Gastrocnemius medialis (tissue), 4 donors: ENCODE data around the gene CHST11. TPM values are rescaled to one million over a fixed set of nuclear protein-coding genes. Genes with fewer than 3 reads are reported as not detected.

Experiments
- ATAC-seq, 2 donors: fragments of 150-250 bp; one replicate each; pipeline ENCODE4 v1.9.1; 2016
- DNase-seq, 2 donors: peaks; one replicate each; pipeline ENCODE4 v3.0.0-alpha.2; 2019
- H3K27ac ChIP-seq, 4 donors: fragments of 200-600 bp; sonication (generic); 1 replicate in 1 of 4; 2 replicates in 3 of 4; pipeline ENCODE4 v1.5.1; 2016 to 2018; ENCODE audit warnings: mild to moderate bottlenecking in 2 of 4, moderate library complexity in 1 of 4
- H3K27me3 ChIP-seq, 3 donors: fragments of 200-600 bp; sonication (generic) in 2 of 3; 1 replicate in 1 of 3; 2 replicates in 2 of 3; pipeline versions ENCODE4 v1.5.1 to v1.6.0; 2016 to 2019; ENCODE audit warnings: mild to moderate bottlenecking in 1 of 3, moderate library complexity in 1 of 3
- H3K36me3 ChIP-seq, 2 donors: fragments of 200-600 bp; sonication (generic) in 1 of 2; one replicate each; pipeline ENCODE4 v1.5.1; 2017 to 2018
- H3K4me1 ChIP-seq, 2 donors: fragments of 200-600 bp; sonication (generic) in 1 of 2; one replicate each; pipeline ENCODE4 v1.5.1; 2016 to 2017; ENCODE audit warnings: mild to moderate bottlenecking in 2 of 2
- H3K4me3 ChIP-seq, 4 donors: fragments of 200-600 bp; sonication (generic) in 3 of 4; 1 replicate in 1 of 4; 2 replicates in 3 of 4; pipeline ENCODE4 v1.5.1; 2016 to 2019; ENCODE audit warnings: mild to moderate bottlenecking in 2 of 4
- H3K9me3 ChIP-seq, 3 donors: fragments of 200-600 bp; sonication (generic) in 2 of 3; 1 replicate in 1 of 3; 2 replicates in 2 of 3; pipeline ENCODE4 v1.5.1; 2016 to 2019
- POLR2A ChIP-seq, 2 donors: fragments of 450-650 bp; IDR thresholded peaks; one replicate each; pipeline ENCODE4 v1.6.1; 2017; ENCODE audit warnings: antibody characterized with exemption in 2 of 2, mild to moderate bottlenecking in 2 of 2, moderate library complexity in 2 of 2
- in situ Hi-C, 4 donors: fragments of 200-750 bp; cut with MboI; loops; one replicate each; pipeline versions ENCODE4 v1.15.0 to v1.8.0; 2017; ENCODE audit warnings: low sequenced_read_pairs in 4 of 4
- intact Hi-C: fragments of 100-400 bp; cut with DNase I; formaldehyde crosslinking; loops from one replicate; pipeline ENCODE4 v1.15.1; 2023; ENCODE audit warnings: low total_unique reads
- total RNA-seq, 4 donors: library from RNA; depleted of rRNA; stranded (reverse); fragments of >200 nt; gene quantifications; one replicate each; pipeline versions ENCODE4 v1.1.0 to v1.2.3, GENCODE V29; 2016
- TF ChIP-seq, protein P1 (sequence below), 5 experiments: fragments of 450-650 bp in 3 of 5; fragments of 200-600 bp in 2 of 5; sonication (generic) in 2 of 5; IDR thresholded peaks in 4 of 5; conservative IDR thresholded peaks in 1 of 5; 1 replicate in 4 of 5; 2 replicates in 1 of 5; pipeline ENCODE4 v1.5.1; 2016 to 2019; ENCODE audit warnings: antibody characterized with exemption in 5 of 5, mild to moderate bottlenecking in 3 of 5, moderate library complexity in 3 of 5

CHST11 gene
- total RNA-seq, 4 donors from 2014 or later: 0.17 to 2.1 (median 1.4) TPM

DNA sequence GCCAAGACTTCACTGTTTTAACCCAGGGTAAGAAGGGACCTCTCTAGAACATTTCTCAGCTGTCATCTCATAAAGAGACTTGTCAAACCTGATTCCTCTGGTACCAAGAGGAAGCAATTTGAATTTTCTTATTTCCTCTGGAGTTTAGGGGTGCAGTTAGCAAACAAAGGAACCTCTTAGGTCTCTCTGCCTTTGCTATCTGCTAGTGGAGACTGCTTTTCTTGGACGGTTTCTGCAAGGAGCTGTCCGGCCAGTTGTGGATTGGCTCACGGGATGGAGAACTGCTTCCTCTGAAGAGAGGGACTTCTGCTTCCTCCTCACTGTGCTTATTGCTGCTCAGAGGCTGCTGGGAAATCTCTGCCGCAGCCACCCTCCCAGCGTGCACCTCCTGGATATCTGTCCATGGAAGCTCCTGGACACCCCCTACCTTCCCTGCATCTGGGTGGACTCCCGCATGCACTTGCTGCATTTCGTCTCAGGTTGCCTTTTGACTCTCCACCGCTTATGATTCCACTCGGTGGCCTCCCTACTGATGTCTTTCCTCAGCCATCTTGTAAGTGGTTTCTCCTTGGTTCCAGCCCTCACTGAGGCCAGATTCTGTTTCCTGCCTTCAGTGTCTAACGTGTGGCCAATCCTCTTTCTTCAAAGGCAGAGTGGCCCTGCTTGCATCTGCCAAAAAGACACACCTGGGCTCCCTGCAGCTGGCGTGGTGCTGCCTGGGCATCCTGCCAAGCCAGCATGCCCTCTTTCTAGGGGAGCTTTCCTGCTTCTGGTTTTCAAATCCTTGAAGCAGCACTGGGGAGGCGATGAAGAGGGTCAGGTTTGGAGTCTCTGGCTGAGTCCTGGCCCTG is 187.3 kb downstream of the CHST11 start:
- ATAC-seq (peak in 1 of 2 donors; percentile 33), DNase-seq (peak in 1 of 2 donors; percentile 26)
- in situ Hi-C loops (no loop called here), intact Hi-C loops (no loop called here)
- no peaks in the 10 kb centered on the region for H3K4me1 ChIP-seq
- TF ChIP-seq POLR2A (IDR thresholded peaks at IDR 0.05): no peak
- TF ChIP-seq, protein P1, sequence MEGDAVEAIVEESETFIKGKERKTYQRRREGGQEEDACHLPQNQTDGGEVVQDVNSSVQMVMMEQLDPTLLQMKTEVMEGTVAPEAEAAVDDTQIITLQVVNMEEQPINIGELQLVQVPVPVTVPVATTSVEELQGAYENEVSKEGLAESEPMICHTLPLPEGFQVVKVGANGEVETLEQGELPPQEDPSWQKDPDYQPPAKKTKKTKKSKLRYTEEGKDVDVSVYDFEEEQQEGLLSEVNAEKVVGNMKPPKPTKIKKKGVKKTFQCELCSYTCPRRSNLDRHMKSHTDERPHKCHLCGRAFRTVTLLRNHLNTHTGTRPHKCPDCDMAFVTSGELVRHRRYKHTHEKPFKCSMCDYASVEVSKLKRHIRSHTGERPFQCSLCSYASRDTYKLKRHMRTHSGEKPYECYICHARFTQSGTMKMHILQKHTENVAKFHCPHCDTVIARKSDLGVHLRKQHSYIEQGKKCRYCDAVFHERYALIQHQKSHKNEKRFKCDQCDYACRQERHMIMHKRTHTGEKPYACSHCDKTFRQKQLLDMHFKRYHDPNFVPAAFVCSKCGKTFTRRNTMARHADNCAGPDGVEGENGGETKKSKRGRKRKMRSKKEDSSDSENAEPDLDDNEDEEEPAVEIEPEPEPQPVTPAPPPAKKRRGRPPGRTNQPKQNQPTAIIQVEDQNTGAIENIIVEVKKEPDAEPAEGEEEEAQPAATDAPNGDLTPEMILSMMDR (IDR thresholded peaks at IDR 0.05 in 4 of 5, conservative IDR thresholded peaks at IDR 0.05 in 1 of 5): no peak
- no peaks in the 10 kb centered on the region for H3K9me3 ChIP-seq
- H3K27ac ChIP-seq: no peak overlapping the region
- H3K4me3 ChIP-seq: no peak overlapping the region
- no peaks in the 10 kb centered on the region for H3K27me3 ChIP-seq
- no peaks in the 10 kb centered on the region for H3K36me3 ChIP-seq

DNA sequence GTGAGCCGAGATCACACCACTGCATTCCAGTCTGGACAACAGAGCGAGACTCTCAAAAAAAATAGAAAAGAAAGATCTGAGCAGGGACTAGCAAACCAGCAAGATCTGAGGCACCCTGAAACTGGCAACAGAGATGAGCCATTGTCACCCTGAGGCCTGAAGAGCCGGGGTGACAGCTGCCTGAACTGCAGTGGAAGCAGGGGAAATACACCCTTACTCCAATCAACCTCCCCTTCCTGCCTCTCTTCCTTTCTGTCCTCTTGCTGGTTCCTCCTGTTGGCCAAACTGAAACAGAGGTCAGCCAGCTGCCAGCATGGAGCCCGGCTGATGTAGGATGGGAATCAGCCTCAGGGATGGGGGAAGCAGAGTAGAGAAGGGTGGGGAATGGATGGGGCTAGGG is 192.0 kb downstream of the CHST11 start:
- H3K4me1 ChIP-seq: no peaks in the 10 kb centered on the region
- H3K4me3 ChIP-seq: no peak overlapping the region
- TF ChIP-seq POLR2A (IDR thresholded peaks at IDR 0.05): no peak
- TF ChIP-seq, protein P1 (IDR thresholded peaks at IDR 0.05 in 4 of 5, conservative IDR thresholded peaks at IDR 0.05 in 1 of 5): no peak
- H3K36me3 ChIP-seq: no peaks in the 10 kb centered on the region
- in situ Hi-C loops: no loop called here
- no peaks in the 10 kb centered on the region for H3K9me3 ChIP-seq
- no peak overlapping the region for H3K27ac ChIP-seq
- ATAC-seq: no peak
- DNase-seq: no peak
- no peaks in the 10 kb centered on the region for H3K27me3 ChIP-seq
- intact Hi-C loops: no loop called here

DNA sequence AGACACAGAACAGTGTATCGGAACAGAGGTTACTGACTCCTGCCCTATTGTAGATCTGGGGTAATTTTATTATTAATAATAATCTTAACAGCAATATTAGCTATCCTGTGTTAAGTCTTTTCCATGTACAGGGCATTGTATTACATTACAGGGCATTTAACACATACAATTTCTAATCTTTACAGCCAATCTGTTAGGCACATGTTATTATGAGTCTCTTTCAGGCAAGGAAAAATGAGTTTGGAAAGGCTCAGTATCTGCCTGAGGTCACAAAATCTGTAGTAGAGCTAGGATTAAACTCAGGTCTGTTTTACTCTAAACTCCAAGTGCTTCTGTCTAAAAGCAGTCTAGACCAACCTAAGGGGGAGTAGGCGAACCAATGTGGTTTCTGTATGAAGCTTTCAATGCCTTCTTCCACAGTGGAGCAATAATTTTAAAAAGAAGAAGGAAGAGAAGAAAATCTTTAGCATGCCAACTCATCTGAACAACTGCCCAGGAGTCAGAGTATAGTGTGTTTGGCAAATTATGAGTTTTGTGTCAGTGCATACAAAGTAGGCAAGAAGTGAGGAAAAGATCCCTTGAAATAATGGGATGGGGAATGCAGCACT is 192.6 kb downstream of the CHST11 start:
- Histone ChIP-seq H3K4me1 (no peaks in the 10 kb centered on the region), H3K27me3 (no peaks in the 10 kb centered on the region), H3K4me3 (no peak overlapping the region), H3K27ac (no peak overlapping the region), H3K36me3 (no peaks in the 10 kb centered on the region), H3K9me3 (no peaks in the 10 kb centered on the region)
- ATAC-seq: no peak
- intact Hi-C loops (no loop called here), in situ Hi-C loops (no loop called here)
- TF ChIP-seq, protein P1 (IDR thresholded peaks at IDR 0.05 in 4 of 5, conservative IDR thresholded peaks at IDR 0.05 in 1 of 5): no peak
- no peak for TF ChIP-seq POLR2A (IDR thresholded peaks at IDR 0.05)
- DNase-seq: no peak

DNA sequence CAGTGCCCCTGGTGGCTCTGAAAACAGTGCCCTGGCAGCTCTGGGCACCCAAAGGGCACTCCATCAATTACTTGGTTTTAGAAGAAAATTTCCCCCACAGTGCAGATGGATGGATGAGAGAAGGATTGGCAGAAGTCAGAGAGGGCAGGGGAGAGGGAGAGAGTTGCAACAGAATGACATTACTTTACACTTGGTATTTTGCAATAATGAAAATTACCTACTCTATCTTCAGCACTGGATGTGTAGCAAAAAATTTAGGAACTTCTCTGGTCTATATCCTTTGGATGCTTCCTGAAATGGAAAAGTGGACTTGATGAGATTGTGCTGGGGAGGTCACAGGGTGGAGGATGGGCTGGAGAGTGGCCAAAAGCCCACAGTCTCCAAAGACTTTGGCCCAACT is 193.2 kb downstream of the CHST11 start:
- Histone ChIP-seq H3K9me3 (no peaks in the 10 kb centered on the region), H3K4me3 (no peak overlapping the region), H3K36me3 (no peaks in the 10 kb centered on the region), H3K4me1 (no peaks in the 10 kb centered on the region), H3K27me3 (no peaks in the 10 kb centered on the region), H3K27ac (no peak overlapping the region)
- ATAC-seq (no peak), DNase-seq (no peak)
- in situ Hi-C loops (no loop called here), intact Hi-C loops (no loop called here)
- TF ChIP-seq POLR2A (IDR thresholded peaks at IDR 0.05): no peak
- TF ChIP-seq, protein P1 (IDR thresholded peaks at IDR 0.05 in 4 of 5, conservative IDR thresholded peaks at IDR 0.05 in 1 of 5): no peak
